ENCODE measurements around the gene LRRC36. TPM values are rescaled to one million over a fixed set of nuclear protein-coding genes. Genes with fewer than 3 reads are reported as not detected.
"Not testable (repeated sequence)": the region's sequence is repeated elsewhere in the genome, so short reads cannot be mapped to it uniquely, and the experiment has no call there.

LRRC36 gene
- total and polyA plus RNA-seq, 4 donors = 2.1 to 103 (median 16.6) TPM

GRCh38 chr16:67357561-67357960, 30.9 kb downstream of the LRRC36 start:
- H3K27me3 ChIP-seq (ENCODE audit: control insufficient read depth in 3 of 3, insufficient read depth in 3 of 3, low read length in 2 of 3) = no peaks in the 10 kb centered on the region
- no peaks in the 10 kb centered on the region for H3K9me3 ChIP-seq (ENCODE audit: control insufficient read depth in 4 of 4, insufficient read depth in 3 of 4, low read length in 3 of 4)
- WGBS, 2 donors = 70 to 73% methylated on average over 4 of the region's 4 CpGs
- H3K4me1 ChIP-seq (ENCODE audit: control insufficient read depth in 5 of 5, insufficient read depth in 5 of 5, low read length in 5 of 5) = no peaks in the 10 kb centered on the region
- H3K4me3 ChIP-seq = no peak overlapping the region
- H3K36me3 ChIP-seq (ENCODE audit: control insufficient read depth in 4 of 4, insufficient read depth in 4 of 4, low read length in 4 of 4) = no peaks in the 10 kb centered on the region
- TF ChIP-seq, protein P1, sequence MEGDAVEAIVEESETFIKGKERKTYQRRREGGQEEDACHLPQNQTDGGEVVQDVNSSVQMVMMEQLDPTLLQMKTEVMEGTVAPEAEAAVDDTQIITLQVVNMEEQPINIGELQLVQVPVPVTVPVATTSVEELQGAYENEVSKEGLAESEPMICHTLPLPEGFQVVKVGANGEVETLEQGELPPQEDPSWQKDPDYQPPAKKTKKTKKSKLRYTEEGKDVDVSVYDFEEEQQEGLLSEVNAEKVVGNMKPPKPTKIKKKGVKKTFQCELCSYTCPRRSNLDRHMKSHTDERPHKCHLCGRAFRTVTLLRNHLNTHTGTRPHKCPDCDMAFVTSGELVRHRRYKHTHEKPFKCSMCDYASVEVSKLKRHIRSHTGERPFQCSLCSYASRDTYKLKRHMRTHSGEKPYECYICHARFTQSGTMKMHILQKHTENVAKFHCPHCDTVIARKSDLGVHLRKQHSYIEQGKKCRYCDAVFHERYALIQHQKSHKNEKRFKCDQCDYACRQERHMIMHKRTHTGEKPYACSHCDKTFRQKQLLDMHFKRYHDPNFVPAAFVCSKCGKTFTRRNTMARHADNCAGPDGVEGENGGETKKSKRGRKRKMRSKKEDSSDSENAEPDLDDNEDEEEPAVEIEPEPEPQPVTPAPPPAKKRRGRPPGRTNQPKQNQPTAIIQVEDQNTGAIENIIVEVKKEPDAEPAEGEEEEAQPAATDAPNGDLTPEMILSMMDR (IDR thresholded peaks at IDR 0.05; ENCODE audit: control extremely low read depth, extremely low read depth) = no peak
- no peak overlapping the region for H3K27ac ChIP-seq (ENCODE audit: low read depth in 1 of 2, low read length in 1 of 2)
- no peak for DNase-seq
- no peak overlapping the region for H3K9ac ChIP-seq (ENCODE audit: insufficient read depth in 1 of 2, low read length in 2 of 2)
- no peak for ATAC-seq (ENCODE audit: insufficient read depth, low FRiP score)

GRCh38 chr16:67359540-67360269, 33.1 kb downstream of the LRRC36 start:
- not testable (repeated sequence) for H3K27me3 ChIP-seq (ENCODE audit: control insufficient read depth in 3 of 3, insufficient read depth in 3 of 3, low read length in 2 of 3); DNase-seq; H3K36me3 ChIP-seq (ENCODE audit: control insufficient read depth in 4 of 4, insufficient read depth in 4 of 4, low read length in 4 of 4); H3K9ac ChIP-seq (ENCODE audit: insufficient read depth in 1 of 2, low read length in 2 of 2); H3K9me3 ChIP-seq (ENCODE audit: control insufficient read depth in 4 of 4, insufficient read depth in 3 of 4, low read length in 3 of 4); ATAC-seq (ENCODE audit: insufficient read depth, low FRiP score); H3K27ac ChIP-seq (ENCODE audit: low read depth in 1 of 2, low read length in 1 of 2); H3K4me1 ChIP-seq (ENCODE audit: control insufficient read depth in 5 of 5, insufficient read depth in 5 of 5, low read length in 5 of 5); H3K4me3 ChIP-seq
- WGBS, 2 donors = 71 to 93% methylated on average over 8 of the region's 8 CpGs

DNA sequence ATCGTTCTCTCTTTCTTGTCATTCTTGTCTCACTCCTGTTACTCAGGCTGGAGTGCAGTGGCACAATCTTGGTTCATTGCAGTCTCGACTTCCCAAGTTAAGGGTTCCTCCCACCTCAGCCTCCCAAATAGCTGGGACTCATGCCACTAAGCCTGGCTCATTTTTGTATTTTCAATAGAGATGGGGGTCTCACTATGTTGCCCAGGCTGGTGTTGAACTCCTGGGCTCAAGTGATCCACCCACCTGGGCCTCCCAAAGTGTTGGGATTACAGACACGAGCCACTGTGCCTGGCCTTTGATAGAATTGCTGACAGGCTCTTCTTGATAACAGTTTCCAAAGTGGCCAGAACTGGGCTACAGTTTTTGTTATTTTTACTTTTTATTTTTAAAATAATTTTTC, 34.4 kb downstream of the LRRC36 start:
- WGBS, 2 donors = 76 to 91% methylated on average over 3 of the region's 3 CpGs
- Histone ChIP-seq H3K36me3 (ENCODE audit: control insufficient read depth in 4 of 4, insufficient read depth in 4 of 4, low read length in 4 of 4) (no peaks in the 10 kb centered on the region), H3K27ac (ENCODE audit: low read depth in 1 of 2, low read length in 1 of 2) (peak overlapping the region in 1 of 2 donors; percentile 3), H3K4me1 (ENCODE audit: control insufficient read depth in 5 of 5, insufficient read depth in 5 of 5, low read length in 5 of 5) (no peaks in the 10 kb centered on the region), H3K9me3 (ENCODE audit: control insufficient read depth in 4 of 4, insufficient read depth in 3 of 4, low read length in 3 of 4) (no peaks in the 10 kb centered on the region), H3K27me3 (ENCODE audit: control insufficient read depth in 3 of 3, insufficient read depth in 3 of 3, low read length in 2 of 3) (no peaks in the 10 kb centered on the region), H3K4me3 (no peak overlapping the region), H3K9ac (ENCODE audit: insufficient read depth in 1 of 2, low read length in 2 of 2) (no peak overlapping the region)
- TF ChIP-seq, protein P1 (IDR thresholded peaks at IDR 0.05; ENCODE audit: control extremely low read depth, extremely low read depth) = no peak
- ATAC-seq (ENCODE audit: insufficient read depth, low FRiP score) = no peak
- DNase-seq = no peak

- no peaks in the 10 kb centered on the region for H3K9me3 ChIP-seq (ENCODE audit: control insufficient read depth in 4 of 4, insufficient read depth in 3 of 4, low read length in 3 of 4)
- H3K4me3 ChIP-seq = no peak overlapping the region
- TF ChIP-seq, protein P1 (IDR thresholded peaks at IDR 0.05; ENCODE audit: control extremely low read depth, extremely low read depth) = no peak
- no peaks in the 10 kb centered on the region for H3K36me3 ChIP-seq (ENCODE audit: control insufficient read depth in 4 of 4, insufficient read depth in 4 of 4, low read length in 4 of 4)
- H3K4me1 ChIP-seq (ENCODE audit: control insufficient read depth in 5 of 5, insufficient read depth in 5 of 5, low read length in 5 of 5) = no peaks in the 10 kb centered on the region
- no peaks in the 10 kb centered on the region for H3K27me3 ChIP-seq (ENCODE audit: control insufficient read depth in 3 of 3, insufficient read depth in 3 of 3, low read length in 2 of 3)
- H3K27ac ChIP-seq (ENCODE audit: low read depth in 1 of 2, low read length in 1 of 2) = peak overlapping the region in 1 of 2 donors; percentile 21
- peak overlapping the region in 1 of 2 donors; percentile 49 for H3K9ac ChIP-seq (ENCODE audit: insufficient read depth in 1 of 2, low read length in 2 of 2)
- DNase-seq (peak in 2 of 3 donors; percentile 35 to 51), ATAC-seq (ENCODE audit: insufficient read depth, low FRiP score) (peak; percentile 63)
These were observed 38.1 kb downstream of the LRRC36 start for GRCh38 chr16:67364600-67365235.
